HG02678 (cell line): ENCODE results near the gene RCCD1.
A peak's percentile ranks its signal among the peaks of the same experiment; 100 is the strongest.

Experiments used
- ATAC-seq: cut with Tn5 transposase; IDR thresholded peaks from one replicate; pipeline ENCODE4 v1.9.1; 2021; ENCODE audit warnings: mild to moderate bottlenecking, moderate library complexity; ENCODE audit not compliant: unreplicated experiment

RCCD1 gene

GRCh38 chr15:90962021-90962420 lies 7.3 kb downstream of the RCCD1 start:
- no peak for ATAC-seq

- no peak for ATAC-seq
Observed at GRCh38 chr15:90966262-90966661, 11.6 kb downstream of the RCCD1 start.

GRCh38 chr15:90967206-90967605 lies 12.5 kb downstream of the RCCD1 start:
- ATAC-seq: no peak

GRCh38 chr15:90968434-90968833 lies 13.8 kb downstream of the RCCD1 start:
- no peak for ATAC-seq

GRCh38 chr15:90970274-90970673 lies 15.6 kb downstream of the RCCD1 start:
- ATAC-seq: no peak

GRCh38 chr15:90972133-90972532 lies 17.4 kb downstream of the RCCD1 start:
- no peak for ATAC-seq

- no peak for ATAC-seq
Observed at GRCh38 chr15:90974216-90974615, 19.5 kb downstream of the RCCD1 start.

- no peak for ATAC-seq
Observed at GRCh38 chr15:90979582-90979981, 24.9 kb downstream of the RCCD1 start.

GRCh38 chr15:90981681-90982080 lies 27.0 kb downstream of the RCCD1 start:
- ATAC-seq: peak; percentile 68

- ATAC-seq: peak; percentile 41
Observed at GRCh38 chr15:90982135-90982534, 27.5 kb downstream of the RCCD1 start.

GRCh38 chr15:90986790-90987507 lies 32.3 kb downstream of the RCCD1 start:
- ATAC-seq: no peak

GRCh38 chr15:90987561-90988141 lies 33.0 kb downstream of the RCCD1 start:
- no peak for ATAC-seq

GRCh38 chr15:90988296-90988695 lies 33.6 kb downstream of the RCCD1 start:
- no peak for ATAC-seq

- ATAC-seq: no peak
Observed at GRCh38 chr15:90989040-90989768, 34.5 kb downstream of the RCCD1 start.

- ATAC-seq: no peak
Observed at GRCh38 chr15:90990446-90990845, 35.8 kb downstream of the RCCD1 start.

GRCh38 chr15:90991587-90992285 lies 37.1 kb downstream of the RCCD1 start:
- no peak for ATAC-seq

- ATAC-seq: peak; percentile 20
Observed at GRCh38 chr15:90994059-90994416, 39.4 kb downstream of the RCCD1 start.

- ATAC-seq: peak; percentile 95
Observed at GRCh38 chr15:90994417-90995311, 40.0 kb downstream of the RCCD1 start, which contains the start of gene PRC1. PRC1 (minus strand) TSS chr15:90994535; CDS start chr15:90994417, 118 bp downstream.

- no peak for ATAC-seq
Observed at GRCh38 chr15:90998737-90999136, 44.1 kb downstream of the RCCD1 start.

GRCh38 chr15:91001209-91001608 lies 46.5 kb downstream of the RCCD1 start:
- ATAC-seq: no peak
